ENCODE measurements around the gene ATP7B. TPM values are rescaled to one million over a fixed set of nuclear protein-coding genes. Genes with fewer than 3 reads are reported as not detected.
A peak's percentile ranks its signal among the peaks of the same experiment; 100 is the strongest.

The ATP7B gene
- total RNA-seq, 2 experiments from 2014 or later, result 0.40 to 0.76 TPM

DNA sequence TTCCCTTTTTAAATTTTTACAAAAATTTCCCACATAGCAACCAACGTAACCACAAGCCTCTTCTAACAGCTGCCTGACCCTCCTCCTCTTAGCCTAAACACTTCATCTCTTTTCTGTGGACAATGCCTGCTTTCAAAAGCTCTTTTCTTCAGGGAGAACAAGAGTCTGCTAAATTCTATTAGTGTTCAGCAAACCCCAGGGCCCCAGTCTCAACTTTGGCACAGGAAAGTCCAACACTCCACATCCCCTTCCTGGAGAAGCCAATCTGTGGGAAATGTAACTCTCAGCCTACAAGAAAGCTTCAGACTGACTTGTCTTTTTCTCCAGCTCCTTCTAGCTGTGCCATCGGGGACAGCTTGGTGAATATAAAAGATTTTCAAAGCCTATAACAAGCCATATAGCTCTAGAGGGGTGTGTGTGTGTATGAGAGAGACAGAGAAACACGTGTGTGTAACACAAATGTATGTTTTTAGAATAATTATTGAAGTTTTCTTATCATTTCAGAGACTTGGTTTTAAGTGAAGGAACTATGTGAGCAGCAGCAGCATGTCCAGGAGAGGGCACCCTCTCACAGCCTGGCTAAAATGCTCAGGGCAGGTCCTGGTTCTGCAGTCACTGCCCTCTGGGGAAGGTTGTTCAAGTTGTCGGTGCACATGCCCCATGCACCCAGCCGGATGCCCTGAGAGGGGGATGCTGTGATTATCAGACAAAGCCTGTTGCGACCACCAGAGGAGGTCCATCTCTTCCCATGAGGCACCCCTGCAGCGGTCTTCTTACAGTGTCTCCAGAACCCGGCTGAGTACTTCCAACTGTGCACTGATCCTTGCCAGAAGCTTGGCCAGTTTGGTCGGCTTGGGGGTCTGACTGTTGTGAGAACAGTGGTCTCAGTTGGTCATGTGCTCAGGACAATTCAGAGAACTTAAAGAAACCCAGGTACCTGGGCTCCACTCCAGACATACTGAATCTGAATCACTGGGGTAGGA is 115.1 kb downstream of the ATP7B start:
- peak; percentile 61 for DNase-seq (ENCODE audit: low spot score)
- BruUV-seq (replicated peaks), result no TSS peak

DNA sequence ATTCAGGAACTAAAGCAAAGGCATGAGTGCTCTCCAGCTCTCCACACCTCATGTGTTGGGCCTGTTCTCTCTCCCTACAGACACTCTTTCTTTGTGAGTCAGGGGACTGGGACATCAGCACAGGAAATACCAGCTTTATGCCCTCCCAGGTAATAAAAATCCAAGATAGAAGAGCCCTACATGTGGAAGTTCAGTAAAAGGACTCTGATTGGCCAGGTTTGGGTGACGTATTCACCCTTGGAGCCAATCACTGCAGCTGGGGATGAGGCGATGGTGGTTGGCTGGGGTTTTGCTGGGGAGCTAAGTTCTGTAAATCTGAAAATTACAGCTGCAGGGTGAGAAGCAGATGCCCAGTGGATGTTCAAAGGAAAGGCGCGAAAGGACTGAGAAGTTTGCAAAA is 117.0 kb downstream of the ATP7B start:
- no peaks in the 10 kb centered on the region for H3K79me2 ChIP-seq (ENCODE audit: insufficient read depth, low read depth, low read length)
- no peak for DNase-seq (ENCODE audit: low spot score)
- CTCF ChIA-PET (ENCODE audit: unreplicated experiment), result no interaction called here
- no peak overlapping the region for H3K27ac ChIP-seq (ENCODE audit: low read depth, low read length, poor library complexity, severe bottlenecking)
- H3K36me3 ChIP-seq (ENCODE audit: insufficient read depth, low read length), result no peaks in the 10 kb centered on the region
- TF ChIP-seq, protein P1, sequence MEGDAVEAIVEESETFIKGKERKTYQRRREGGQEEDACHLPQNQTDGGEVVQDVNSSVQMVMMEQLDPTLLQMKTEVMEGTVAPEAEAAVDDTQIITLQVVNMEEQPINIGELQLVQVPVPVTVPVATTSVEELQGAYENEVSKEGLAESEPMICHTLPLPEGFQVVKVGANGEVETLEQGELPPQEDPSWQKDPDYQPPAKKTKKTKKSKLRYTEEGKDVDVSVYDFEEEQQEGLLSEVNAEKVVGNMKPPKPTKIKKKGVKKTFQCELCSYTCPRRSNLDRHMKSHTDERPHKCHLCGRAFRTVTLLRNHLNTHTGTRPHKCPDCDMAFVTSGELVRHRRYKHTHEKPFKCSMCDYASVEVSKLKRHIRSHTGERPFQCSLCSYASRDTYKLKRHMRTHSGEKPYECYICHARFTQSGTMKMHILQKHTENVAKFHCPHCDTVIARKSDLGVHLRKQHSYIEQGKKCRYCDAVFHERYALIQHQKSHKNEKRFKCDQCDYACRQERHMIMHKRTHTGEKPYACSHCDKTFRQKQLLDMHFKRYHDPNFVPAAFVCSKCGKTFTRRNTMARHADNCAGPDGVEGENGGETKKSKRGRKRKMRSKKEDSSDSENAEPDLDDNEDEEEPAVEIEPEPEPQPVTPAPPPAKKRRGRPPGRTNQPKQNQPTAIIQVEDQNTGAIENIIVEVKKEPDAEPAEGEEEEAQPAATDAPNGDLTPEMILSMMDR (conservative IDR thresholded peaks at IDR 0.05; ENCODE audit: low read length), result no peak
- no peak for TF ChIP-seq EZH2phosphoT487 (IDR thresholded peaks at IDR 0.05; ENCODE audit: borderline replicate concordance, low read depth, low read length)
- H4K20me1 ChIP-seq (ENCODE audit: insufficient read depth, low read length), result no peaks in the 10 kb centered on the region
- H3K4me3 ChIP-seq (ENCODE audit: low read depth, low read length, poor library complexity, severe bottlenecking), result no peak overlapping the region
- no peak overlapping the region for H2AFZ ChIP-seq (ENCODE audit: low read length)
- no peak overlapping the region for H3K4me2 ChIP-seq (ENCODE audit: low read length)
- H3K9me3 ChIP-seq (ENCODE audit: low read length), result no peaks in the 10 kb centered on the region
- BruUV-seq (replicated peaks), result no TSS peak
- POLR2A ChIA-PET, result no interaction called here
- H3K9me2 ChIP-seq (ENCODE audit: insufficient read depth, low read length), result no peaks in the 10 kb centered on the region
- H3K4me1 ChIP-seq (ENCODE audit: insufficient read depth, low read length, poor library complexity, severe bottlenecking), result no peaks in the 10 kb centered on the region
- intact Hi-C loops (cut with micrococcal nuclease; ENCODE audit: unreplicated experiment), result no loop called here

More for the DNA sequence above, 115.1 kb downstream of the ATP7B start:
- Histone ChIP-seq H2AFZ (ENCODE audit: low read length) (no peak overlapping the region), H3K4me1 (ENCODE audit: insufficient read depth, low read length, poor library complexity, severe bottlenecking) (no peaks in the 10 kb centered on the region), H3K9me3 (ENCODE audit: low read length) (no peaks in the 10 kb centered on the region), H3K79me2 (ENCODE audit: insufficient read depth, low read depth, low read length) (no peaks in the 10 kb centered on the region), H4K20me1 (ENCODE audit: insufficient read depth, low read length) (no peaks in the 10 kb centered on the region), H3K36me3 (ENCODE audit: insufficient read depth, low read length) (no peaks in the 10 kb centered on the region), H3K4me3 (ENCODE audit: low read depth, low read length, poor library complexity, severe bottlenecking) (no peak overlapping the region), H3K9me2 (ENCODE audit: insufficient read depth, low read length) (no peaks in the 10 kb centered on the region), H3K4me2 (ENCODE audit: low read length) (no peak overlapping the region), H3K27ac (ENCODE audit: low read depth, low read length, poor library complexity, severe bottlenecking) (no peak overlapping the region)
- intact Hi-C loops (cut with micrococcal nuclease; ENCODE audit: unreplicated experiment), result loop anchor here (2.0 kb wide), 2 partner anchors 231 to 305 kb away; no protein-coding TSS in a partner anchor
- POLR2A ChIA-PET, result interaction anchor here (0.5 kb wide), 1 partner anchor 451 kb away, joined by 5 read pairs; no protein-coding TSS in a partner anchor
- TF ChIP-seq, protein P1 (conservative IDR thresholded peaks at IDR 0.05; ENCODE audit: low read length), result peak; percentile 87
- TF ChIP-seq EZH2phosphoT487 (IDR thresholded peaks at IDR 0.05; ENCODE audit: borderline replicate concordance, low read depth, low read length), result no peak
- CTCF ChIA-PET (ENCODE audit: unreplicated experiment), result no interaction called here

DNA sequence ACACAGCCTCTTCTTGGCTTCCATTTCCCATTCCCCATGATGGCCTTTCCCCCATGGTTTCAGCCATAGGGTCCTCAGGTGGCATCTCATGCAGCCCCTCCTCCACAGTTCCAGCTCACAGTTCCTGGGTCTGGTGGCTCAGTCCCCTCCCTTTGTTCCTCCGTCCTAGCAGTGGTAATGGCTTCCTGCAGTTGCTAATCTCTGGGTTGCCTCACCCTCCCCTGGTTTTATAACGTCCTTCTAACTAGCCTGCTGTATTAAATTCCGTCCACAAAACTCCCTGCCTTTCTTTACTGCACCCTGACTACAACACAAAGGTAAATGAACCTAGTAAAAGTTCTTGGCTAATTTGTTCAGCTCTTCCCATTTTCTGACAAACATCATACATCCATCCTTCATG is 118.6 kb downstream of the ATP7B start:
- Histone ChIP-seq H2AFZ (ENCODE audit: low read length) (no peak overlapping the region), H3K4me1 (ENCODE audit: insufficient read depth, low read length, poor library complexity, severe bottlenecking) (no peaks in the 10 kb centered on the region), H3K27ac (ENCODE audit: low read depth, low read length, poor library complexity, severe bottlenecking) (no peak overlapping the region), H3K4me2 (ENCODE audit: low read length) (no peak overlapping the region), H3K79me2 (ENCODE audit: insufficient read depth, low read depth, low read length) (no peaks in the 10 kb centered on the region), H3K36me3 (ENCODE audit: insufficient read depth, low read length) (no peaks in the 10 kb centered on the region), H3K9me2 (ENCODE audit: insufficient read depth, low read length) (no peaks in the 10 kb centered on the region), H3K4me3 (ENCODE audit: low read depth, low read length, poor library complexity, severe bottlenecking) (no peak overlapping the region), H4K20me1 (ENCODE audit: insufficient read depth, low read length) (no peaks in the 10 kb centered on the region), H3K9me3 (ENCODE audit: low read length) (no peaks in the 10 kb centered on the region)
- no peak for DNase-seq (ENCODE audit: low spot score)
- no TSS peak for BruUV-seq (replicated peaks)
- CTCF ChIA-PET (ENCODE audit: unreplicated experiment), result interaction anchor here (1.2 kb wide), 1 partner anchor 77 kb away, joined by 4 read pairs; no protein-coding TSS in a partner anchor
- intact Hi-C loops (cut with micrococcal nuclease; ENCODE audit: unreplicated experiment), result no loop called here
- TF ChIP-seq, protein P1 (conservative IDR thresholded peaks at IDR 0.05; ENCODE audit: low read length), result no peak
- no peak for TF ChIP-seq EZH2phosphoT487 (IDR thresholded peaks at IDR 0.05; ENCODE audit: borderline replicate concordance, low read depth, low read length)
- POLR2A ChIA-PET, result interaction anchor here (0.9 to 1.8 kb wide), 5 partner anchors 9 to 47 kb away, joined by 3 to 5 read pairs (median 3); no protein-coding TSS in a partner anchor
